Spleen (tissue), 11 donors: Measurements from ENCODE around the gene LHB. TPM values are rescaled to one million over a fixed set of nuclear protein-coding genes. Genes with fewer than 3 reads are reported as not detected.
A peak's percentile ranks its signal among the peaks of the same experiment; 100 is the strongest.
"Not testable (repeated sequence)": the region's sequence is repeated elsewhere in the genome, so short reads cannot be mapped to it uniquely, and the experiment has no call there.

Experiments
- DNase-seq: peaks from one replicate; pipeline ENCODE4 v3.0.0-alpha.2; 2020
- H3K27ac ChIP-seq, 8 donors: fragments of 200-600 bp; sonication (generic) in 7 of 8; 1 replicate in 4 of 8; 2 replicates in 4 of 8; pipeline versions ENCODE4 v1.5.0 to v1.8.0; 2016 to 2021; ENCODE audit warnings: inconsistent platforms in 4 of 8, mild to moderate bottlenecking in 4 of 8, moderate library complexity in 1 of 8
- H3K27me3 ChIP-seq, 7 donors: fragments of 200-600 bp; sonication (generic) in 6 of 7; replicated peaks in 1 of 7; 1 replicate in 4 of 7; 2 replicates in 3 of 7; pipeline versions ENCODE4 v1.5.0 to v1.8.0; 2016 to 2021; ENCODE audit warnings: inconsistent platforms in 3 of 7, mild to moderate bottlenecking in 1 of 7
- H3K36me3 ChIP-seq, 6 donors: fragments of 200-600 bp; sonication (generic) in 5 of 6; 1 replicate in 4 of 6; 2 replicates in 2 of 6; pipeline versions ENCODE4 v1.5.0 to v1.8.0; 2016 to 2021; ENCODE audit warnings: inconsistent platforms in 2 of 6
- H3K4me1 ChIP-seq, 6 donors: fragments of 200-600 bp; sonication (generic) in 5 of 6; 1 replicate in 3 of 6; 2 replicates in 3 of 6; pipeline versions ENCODE4 v1.5.0 to v1.8.0; 2016 to 2021; ENCODE audit warnings: inconsistent platforms in 3 of 6
- H3K4me3 ChIP-seq, 8 donors: fragments of 200-600 bp; sonication (generic) in 7 of 8; 1 replicate in 4 of 8; 2 replicates in 4 of 8; pipeline versions ENCODE4 v1.5.0 to v1.8.0; 2016 to 2021; ENCODE audit warnings: inconsistent platforms in 4 of 8, mild to moderate bottlenecking in 4 of 8, moderate library complexity in 2 of 8
- H3K9me3 ChIP-seq, 8 donors: fragments of 200-600 bp; sonication (generic) in 7 of 8; 1 replicate in 4 of 8; 2 replicates in 4 of 8; pipeline versions ENCODE4 v1.5.0 to v1.8.0; 2016 to 2021; ENCODE audit warnings: inconsistent platforms in 4 of 8
- POLR2A ChIP-seq, 3 donors: fragments of 450-650 bp; IDR thresholded peaks; one replicate each; pipeline ENCODE4 v1.5.1; 2017; ENCODE audit warnings: antibody characterized with exemption in 3 of 3, mild to moderate bottlenecking in 1 of 3
- POLR2AphosphoS5 ChIP-seq, 3 donors: sonication (generic); formaldehyde crosslinking; IDR thresholded peaks; one replicate each; pipeline ENCODE4 v1.5.1; 2017; ENCODE audit warnings: antibody characterized with exemption in 3 of 3
- WGBS, 5 donors: extraction: QIAGEN DNeasy Blood & Tissue Kit in 3 of 5; methylation state at CpG; one replicate each; pipeline versions ENCODE4 v1.1.5 to v1.1.7; 2013 to 2018; 5-methylcytosine and 5-hydroxymethylcytosine counted together
- intact Hi-C: fragments of 100-400 bp; cut with DNase I; formaldehyde crosslinking; loops from one replicate; pipeline ENCODE4 v1.15.0; 2023; ENCODE audit warnings: low total_unique reads
- polyA plus RNA-seq, 3 donors: library from polyadenylated mRNA; stranded (reverse); fragments of 200-250 nt; gene quantifications; one replicate each; pipeline ENCODE4 v1.2.1, GENCODE V29; 2013
- total RNA-seq, 7 donors: library from RNA; depleted of rRNA in 3 of 7; stranded (reverse); fragments of >200 nt in 3 of 7; fragmentation: NEBNext Ultra II Directional in 4 of 7; extraction: Animal tissue kit (Norgen Biotek cat#: 25700) in 4 of 7; gene quantifications; one replicate each; pipeline versions ENCODE4 v1.1.0 to v1.2.1, GENCODE V29; 2016 to 2021
- TF ChIP-seq, protein P1 (sequence below), 11 experiments: fragments of 200-600 bp in 7 of 11; fragments of 450-650 bp in 4 of 11; sonication (generic) in 4 of 11; IDR thresholded peaks in 8 of 11; conservative IDR thresholded peaks in 3 of 11; 1 replicate in 7 of 11; 2 replicates in 4 of 11; pipeline versions ENCODE4 v1.4.0 to v1.8.0; 2016 to 2021; ENCODE audit warnings: antibody characterized with exemption in 11 of 11, inconsistent platforms in 4 of 11, mild to moderate bottlenecking in 1 of 11
- donor health status: healthy with polysubstance abuse.
- donor health status: DM: no; HTN: no; CAD: no; lungs with moderate emphysema.
- donor health status: DM: no; HTN: no; CAD: no.
- donor health status: Bipolar disorder and iron deficiency.
- donor health status: healthy.
- donor health status: DM: no; HTN: no; CAD: no.
- donor health status: DM: yes; HTN: yes; CAD: no.

Gene LHB
- total and polyA plus RNA-seq, 10 donors = 0.50 to 1.5 (median 1.1) TPM; not detected in 6

DNA sequence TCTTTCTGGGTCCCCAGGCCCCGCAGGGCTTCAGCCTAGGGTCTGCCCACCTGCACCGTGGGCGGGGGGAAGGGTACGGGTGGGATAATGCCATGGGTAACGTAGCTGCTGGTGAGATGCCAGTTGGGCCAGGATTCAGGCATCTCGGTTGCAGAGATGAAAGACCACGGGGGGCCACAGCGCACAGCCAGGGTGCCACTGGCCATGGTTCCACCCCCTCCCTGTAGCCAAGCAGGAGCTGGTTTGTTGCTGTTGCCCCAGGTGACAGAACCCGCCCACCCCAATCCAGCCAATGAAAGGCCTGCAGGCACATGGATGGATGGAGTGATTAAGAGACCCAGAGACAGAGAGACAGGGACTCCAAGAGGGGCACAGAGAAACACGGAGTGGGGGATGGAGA, 41.7 kb upstream of the LHB start:
- H3K27me3 ChIP-seq = peaks cover 0 to 85% (median 36%) of the 10 kb centered on the region in 7 donors
- H3K36me3 ChIP-seq = no peaks in the 10 kb centered on the region
- no peak overlapping the region for H3K4me3 ChIP-seq
- no peak overlapping the region for H3K27ac ChIP-seq
- intact Hi-C loops = no loop called here
- 44 to 62% (median 48%) methylated on average over 8 to 10 of the region's 10 CpGs for WGBS, 5 donors
- H3K4me1 ChIP-seq = peaks cover 14 to 30% (median 23%) of the 10 kb centered on the region in 6 donors
- DNase-seq = no peak
- TF ChIP-seq POLR2A (IDR thresholded peaks at IDR 0.05) (no peak), POLR2AphosphoS5 (IDR thresholded peaks at IDR 0.05) (no peak)
- TF ChIP-seq, protein P1, sequence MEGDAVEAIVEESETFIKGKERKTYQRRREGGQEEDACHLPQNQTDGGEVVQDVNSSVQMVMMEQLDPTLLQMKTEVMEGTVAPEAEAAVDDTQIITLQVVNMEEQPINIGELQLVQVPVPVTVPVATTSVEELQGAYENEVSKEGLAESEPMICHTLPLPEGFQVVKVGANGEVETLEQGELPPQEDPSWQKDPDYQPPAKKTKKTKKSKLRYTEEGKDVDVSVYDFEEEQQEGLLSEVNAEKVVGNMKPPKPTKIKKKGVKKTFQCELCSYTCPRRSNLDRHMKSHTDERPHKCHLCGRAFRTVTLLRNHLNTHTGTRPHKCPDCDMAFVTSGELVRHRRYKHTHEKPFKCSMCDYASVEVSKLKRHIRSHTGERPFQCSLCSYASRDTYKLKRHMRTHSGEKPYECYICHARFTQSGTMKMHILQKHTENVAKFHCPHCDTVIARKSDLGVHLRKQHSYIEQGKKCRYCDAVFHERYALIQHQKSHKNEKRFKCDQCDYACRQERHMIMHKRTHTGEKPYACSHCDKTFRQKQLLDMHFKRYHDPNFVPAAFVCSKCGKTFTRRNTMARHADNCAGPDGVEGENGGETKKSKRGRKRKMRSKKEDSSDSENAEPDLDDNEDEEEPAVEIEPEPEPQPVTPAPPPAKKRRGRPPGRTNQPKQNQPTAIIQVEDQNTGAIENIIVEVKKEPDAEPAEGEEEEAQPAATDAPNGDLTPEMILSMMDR (IDR thresholded peaks at IDR 0.05 in 8 of 11, conservative IDR thresholded peaks at IDR 0.05 in 3 of 11) = no peak
- H3K9me3 ChIP-seq = no peaks in the 10 kb centered on the region

GRCh38 chr19:49057636-49058234, 40.8 kb upstream of the LHB start, which contains the start of gene CGB7:
TSS of gene CGB7 (minus strand) at chr19:49057749. CDS start at chr19:49055375, 2,374 bp downstream.
- peak; percentile 79 for DNase-seq
- Histone ChIP-seq H3K36me3 (no peaks in the 10 kb centered on the region), H3K27me3 (peaks cover 0 to 77% (median 33%) of the 10 kb centered on the region in 7 donors), H3K4me3 (peak within 1 kb of the TSS; percentile 33 to 73 (median 51)), H3K4me1 (peaks cover 14 to 30% (median 23%) of the 10 kb centered on the region in 6 donors), H3K9me3 (no peaks in the 10 kb centered on the region), H3K27ac (no peak within 1 kb of the TSS)
- TF ChIP-seq POLR2A (IDR thresholded peaks at IDR 0.05) (no peak), POLR2AphosphoS5 (IDR thresholded peaks at IDR 0.05) (peak in 1 of 3 donors; percentile 14)
- TF ChIP-seq, protein P1 (IDR thresholded peaks at IDR 0.05 in 8 of 11, conservative IDR thresholded peaks at IDR 0.05 in 3 of 11) = no peak
- intact Hi-C loops = no loop called here
- WGBS, 5 donors = 4 to 10% (median 6%) methylated on average over 17 to 38 of the region's 38 CpGs

DNA sequence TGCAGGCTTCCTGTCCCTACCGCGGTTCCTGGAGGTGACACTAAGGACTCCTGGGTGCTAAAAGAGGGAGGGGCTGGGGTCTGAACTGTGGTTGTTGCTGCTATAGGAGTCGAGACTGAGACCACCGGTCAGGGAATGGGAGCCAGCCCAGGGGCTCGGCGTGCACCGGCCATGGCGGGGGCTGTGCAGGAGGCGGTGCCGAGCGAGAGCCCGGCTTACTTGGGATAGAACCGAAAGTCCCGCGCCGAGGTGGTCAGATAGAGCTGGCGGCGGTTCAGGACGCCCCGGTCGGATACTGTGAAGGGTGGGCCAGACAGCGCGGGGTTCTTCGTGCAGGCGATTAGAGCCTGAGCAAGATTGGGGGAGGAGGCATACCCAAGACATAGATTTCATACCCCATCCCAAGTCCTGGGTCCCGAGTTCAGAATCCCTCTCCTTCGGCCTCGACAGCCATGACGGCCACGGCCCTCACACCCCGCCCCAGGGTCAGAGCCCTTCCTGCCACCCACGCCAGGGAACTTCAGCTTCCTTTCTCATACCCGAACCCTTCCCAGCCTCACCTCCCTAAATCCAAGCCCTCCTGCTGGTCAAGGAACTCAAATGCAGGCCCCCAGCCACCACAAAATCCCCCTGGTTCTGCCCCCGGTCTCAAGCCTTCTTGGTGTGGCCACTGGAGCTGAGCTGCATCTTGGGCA, 40.2 kb upstream of the LHB start:
- H3K4me3 ChIP-seq = peak overlapping the region; percentile 33 to 73 (median 51)
- H3K36me3 ChIP-seq, H3K9me3 ChIP-seq, intact Hi-C loops, H3K27ac ChIP-seq, DNase-seq: not testable (repeated sequence)
- H3K4me1 ChIP-seq = peaks cover 14 to 30% (median 23%) of the 10 kb centered on the region in 6 donors
- WGBS, 5 donors = 1 to 13% (median 2%) methylated on average over 20 to 34 of the region's 34 CpGs
- peaks cover 0 to 70% (median 26%) of the 10 kb centered on the region in 7 donors for H3K27me3 ChIP-seq

DNA sequence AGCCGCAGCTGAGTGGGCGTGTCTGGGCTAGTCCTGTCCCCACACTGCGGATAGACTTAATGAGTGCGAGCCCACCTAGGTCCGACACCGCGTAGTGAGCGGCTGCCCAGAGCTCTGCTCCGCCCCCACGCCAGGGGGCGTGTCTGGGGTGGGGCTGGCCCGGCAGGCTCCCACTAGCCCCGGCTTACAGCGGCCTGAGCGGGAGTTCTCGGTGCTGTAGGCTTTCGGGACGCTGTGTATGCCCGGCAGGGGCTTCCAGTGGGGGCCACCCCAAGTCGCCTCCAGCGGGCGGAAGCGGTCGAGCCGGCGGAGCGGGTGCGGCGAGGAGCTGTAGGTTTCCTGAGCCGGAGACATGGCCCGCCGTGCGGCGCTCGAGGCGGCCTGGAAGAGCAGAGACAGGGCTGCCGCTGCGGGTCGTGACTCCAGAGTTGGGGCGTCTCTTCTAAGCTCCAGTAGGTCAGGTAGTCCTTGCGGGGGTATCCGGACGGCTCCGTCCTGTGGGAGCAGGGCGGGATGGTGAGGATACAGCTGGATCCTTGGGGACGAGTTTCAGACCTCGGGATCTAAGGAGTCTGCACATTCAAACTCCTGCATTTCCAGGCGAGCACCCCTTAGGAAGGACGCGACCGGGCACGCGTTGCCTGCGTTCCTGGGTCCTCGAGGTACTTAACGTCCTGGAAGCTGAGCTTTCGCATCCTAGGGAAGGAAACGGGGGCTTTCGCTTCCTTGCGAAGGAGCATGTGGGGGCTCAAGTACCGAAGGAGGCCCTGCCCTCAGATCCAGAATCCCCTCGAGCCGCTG, 39.4 kb upstream of the LHB start:
- H3K27me3 ChIP-seq = peaks cover 0 to 63% (median 26%) of the 10 kb centered on the region in 7 donors
- peak; percentile 86 for DNase-seq
- peak overlapping the region; percentile 33 to 73 (median 51) for H3K4me3 ChIP-seq
- TF ChIP-seq POLR2A (IDR thresholded peaks at IDR 0.05) (no peak), POLR2AphosphoS5 (IDR thresholded peaks at IDR 0.05) (peak in 1 of 3 donors; percentile 45)
- TF ChIP-seq, protein P1 (IDR thresholded peaks at IDR 0.05 in 8 of 11, conservative IDR thresholded peaks at IDR 0.05 in 3 of 11) = peak in 7 of 11 experiments; percentile 16 to 55 (median 45)
- no peaks in the 10 kb centered on the region for H3K36me3 ChIP-seq
- WGBS, 5 donors = 0 to 3% (median 1%) methylated on average over 10 to 63 of the region's 63 CpGs
- intact Hi-C loops = no loop called here
- H3K9me3 ChIP-seq = no peaks in the 10 kb centered on the region
- peaks cover 14 to 30% (median 23%) of the 10 kb centered on the region in 6 donors for H3K4me1 ChIP-seq
- no peak overlapping the region for H3K27ac ChIP-seq

DNA sequence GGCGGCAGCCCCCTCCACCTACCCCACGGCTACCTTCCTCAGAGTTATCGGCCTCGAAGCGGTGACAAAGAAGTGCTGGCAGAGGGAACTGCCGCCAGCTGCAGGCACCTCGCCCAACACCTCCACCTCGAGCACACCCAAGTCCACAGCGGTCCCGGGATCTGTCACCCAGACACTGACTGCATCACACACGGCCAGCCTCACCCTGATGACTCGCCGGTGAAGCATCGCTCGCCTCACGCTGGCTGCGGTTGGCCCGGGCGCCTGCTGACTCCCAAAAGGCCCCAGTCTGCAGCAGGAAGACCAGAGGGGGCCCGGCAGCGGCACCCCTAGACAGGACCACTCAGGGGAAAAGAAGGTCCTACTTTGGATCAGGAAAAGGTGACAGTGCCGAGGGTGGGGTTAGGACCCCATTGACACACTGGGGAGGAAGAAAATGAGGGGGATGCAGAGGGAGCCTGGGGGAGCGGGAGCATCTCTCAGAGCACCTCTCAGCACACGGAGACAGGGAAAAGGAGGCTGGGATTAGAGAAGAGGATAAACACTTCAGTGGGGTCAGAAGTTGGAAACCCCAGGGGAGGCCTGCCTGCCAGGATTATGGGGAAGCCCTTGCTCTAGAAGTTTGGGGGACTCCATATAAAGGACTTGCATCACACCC, 33.6 kb upstream of the LHB start:
- intact Hi-C loops, H3K36me3 ChIP-seq: not testable (repeated sequence)
- WGBS, 5 donors = 80 to 92% (median 86%) methylated on average over 18 to 24 of the region's 24 CpGs

DNA sequence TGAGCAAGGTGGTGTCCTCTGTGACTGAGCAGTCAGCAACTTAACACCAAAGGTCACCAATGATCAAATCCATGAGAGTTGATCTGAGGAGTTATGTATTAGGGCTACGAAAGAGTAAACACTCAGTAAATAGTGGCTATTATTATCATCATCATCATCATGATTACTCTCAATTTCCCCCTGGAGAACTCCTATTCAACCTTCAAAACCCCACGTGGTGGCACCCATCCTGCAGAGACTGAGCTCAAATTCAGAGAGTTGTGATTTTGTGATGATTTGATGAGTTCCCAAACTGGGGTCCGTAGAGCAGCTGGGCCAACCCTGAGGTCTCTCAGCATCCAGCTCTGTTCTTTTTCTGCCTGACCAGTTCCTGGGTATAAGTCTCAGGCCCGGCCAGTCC, 32.9 kb upstream of the LHB start:
- not testable (repeated sequence) for H3K27me3 ChIP-seq
- 80 to 87% (median 83%) methylated on average over 2 to 3 of the region's 4 CpGs for WGBS, 5 donors

More for the DNA sequence above, 33.6 kb upstream of the LHB start:
- not testable (repeated sequence) for DNase-seq, H3K4me3 ChIP-seq, H3K9me3 ChIP-seq, H3K4me1 ChIP-seq, H3K27ac ChIP-seq, H3K27me3 ChIP-seq

More for the DNA sequence above, 32.9 kb upstream of the LHB start:
- H3K9me3 ChIP-seq, H3K27ac ChIP-seq, H3K36me3 ChIP-seq, H3K4me1 ChIP-seq, intact Hi-C loops, DNase-seq, H3K4me3 ChIP-seq: not testable (repeated sequence)
